ENCODE measurements around the gene ZNF362.
A peak's percentile ranks its signal among the peaks of the same experiment; 100 is the strongest.

- no peak for TF ChIP-seq CTCF (IDR thresholded peaks at IDR 0.05)
- TF ChIP-seq POLR2A (IDR thresholded peaks at IDR 0.05): peak; percentile 21 to 71
Measured at GRCh38 chr1:33349778-33350610, 93.7 kb downstream of the ZNF362 start.
